ENCODE measurements around the gene DNAH8.

DNAH8 gene

DNA sequence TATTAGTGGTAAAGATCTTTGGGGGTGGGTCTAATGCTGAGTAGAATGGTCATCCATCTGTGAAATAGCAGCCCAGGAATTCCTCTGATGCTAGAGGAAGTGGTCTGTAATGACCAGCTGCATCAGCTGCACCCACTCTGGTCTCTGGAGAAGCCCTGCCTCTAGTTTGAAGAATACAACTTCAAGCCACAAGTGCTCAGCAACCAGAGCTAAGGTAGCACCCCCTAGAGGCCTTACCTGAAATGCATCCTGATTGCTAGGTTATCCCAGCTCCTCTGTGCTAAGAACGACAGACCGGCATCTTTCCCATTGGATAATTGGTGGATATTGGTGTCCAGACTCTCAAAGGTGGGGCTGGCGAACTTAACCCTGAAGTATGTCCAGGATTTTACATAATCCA, 58.2 kb downstream of the DNAH8 start:
- no peak for DNase-seq (ENCODE audit: low read depth)
- H3K4me3 ChIP-seq (ENCODE audit: low read length): no peak overlapping the region
- TF ChIP-seq, protein P1, sequence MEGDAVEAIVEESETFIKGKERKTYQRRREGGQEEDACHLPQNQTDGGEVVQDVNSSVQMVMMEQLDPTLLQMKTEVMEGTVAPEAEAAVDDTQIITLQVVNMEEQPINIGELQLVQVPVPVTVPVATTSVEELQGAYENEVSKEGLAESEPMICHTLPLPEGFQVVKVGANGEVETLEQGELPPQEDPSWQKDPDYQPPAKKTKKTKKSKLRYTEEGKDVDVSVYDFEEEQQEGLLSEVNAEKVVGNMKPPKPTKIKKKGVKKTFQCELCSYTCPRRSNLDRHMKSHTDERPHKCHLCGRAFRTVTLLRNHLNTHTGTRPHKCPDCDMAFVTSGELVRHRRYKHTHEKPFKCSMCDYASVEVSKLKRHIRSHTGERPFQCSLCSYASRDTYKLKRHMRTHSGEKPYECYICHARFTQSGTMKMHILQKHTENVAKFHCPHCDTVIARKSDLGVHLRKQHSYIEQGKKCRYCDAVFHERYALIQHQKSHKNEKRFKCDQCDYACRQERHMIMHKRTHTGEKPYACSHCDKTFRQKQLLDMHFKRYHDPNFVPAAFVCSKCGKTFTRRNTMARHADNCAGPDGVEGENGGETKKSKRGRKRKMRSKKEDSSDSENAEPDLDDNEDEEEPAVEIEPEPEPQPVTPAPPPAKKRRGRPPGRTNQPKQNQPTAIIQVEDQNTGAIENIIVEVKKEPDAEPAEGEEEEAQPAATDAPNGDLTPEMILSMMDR (conservative IDR thresholded peaks at IDR 0.05; ENCODE audit: low read length): peak; percentile 17; the same call in 1 of the 2 replicates

DNA sequence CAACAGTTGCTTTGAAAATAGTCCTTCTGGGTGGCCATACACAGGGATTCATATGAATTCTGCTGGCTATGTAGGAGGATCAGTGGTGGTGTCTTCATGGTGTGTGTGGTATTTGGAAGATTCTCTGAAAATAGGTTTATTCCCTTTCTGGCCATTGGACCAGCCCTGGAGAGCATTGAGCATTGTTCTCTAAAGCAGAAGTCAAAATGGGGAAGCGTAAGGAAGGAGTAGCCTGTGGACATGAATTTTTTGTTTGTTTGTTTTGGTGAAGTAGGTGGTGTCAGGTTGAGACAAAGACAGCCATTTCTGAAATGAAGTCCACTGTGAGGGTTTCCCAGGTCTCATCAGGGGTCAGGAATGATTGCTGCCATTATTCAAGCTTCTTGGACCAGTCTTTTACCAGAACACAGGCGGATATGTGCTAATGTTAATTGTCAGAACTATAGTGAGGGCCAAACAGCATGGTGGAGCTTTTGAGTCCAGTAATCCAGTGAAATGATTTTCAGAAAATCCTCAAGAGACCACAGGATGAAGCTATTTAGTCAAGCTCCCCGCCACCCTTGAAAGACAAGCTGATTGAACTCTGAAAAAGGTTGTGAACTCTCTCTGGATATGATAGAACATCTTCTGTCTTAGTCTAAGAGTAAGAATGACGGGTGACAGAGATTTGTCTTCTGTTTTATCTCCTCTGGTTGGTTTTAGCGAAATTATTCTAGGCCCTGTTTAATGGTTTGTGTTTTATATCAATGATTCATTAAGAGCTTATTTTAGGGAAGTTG, 60.0 kb downstream of the DNAH8 start:
- TF ChIP-seq, protein P1 (conservative IDR thresholded peaks at IDR 0.05; ENCODE audit: low read length): no peak

DNA sequence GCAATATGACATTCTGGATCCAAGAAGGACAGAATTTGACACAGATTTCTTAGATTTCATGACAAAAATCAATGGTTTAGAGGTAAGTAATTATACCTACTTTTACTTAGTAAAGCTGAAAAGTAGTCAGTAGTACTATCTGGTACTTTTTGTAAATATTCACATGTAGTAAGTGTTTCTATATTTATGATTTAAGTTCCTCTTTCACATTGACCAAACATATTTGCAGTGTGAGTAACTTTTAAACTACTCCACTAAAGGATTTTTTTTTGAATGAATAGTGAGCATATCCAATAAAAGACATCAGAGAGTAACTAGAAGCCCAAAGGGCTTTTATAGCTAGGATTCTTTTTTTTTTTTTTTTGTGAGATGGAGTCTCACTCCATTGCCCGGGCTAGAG, 60.8 kb downstream of the DNAH8 start:
- TF ChIP-seq, protein P1 (conservative IDR thresholded peaks at IDR 0.05; ENCODE audit: low read length): no peak
- DNase-seq (ENCODE audit: low read depth): no peak

More for the DNA sequence above, 60.0 kb downstream of the DNAH8 start:
- no peak for DNase-seq (ENCODE audit: low read depth)
- H3K4me3 ChIP-seq (ENCODE audit: low read length): no peak overlapping the region

DNA sequence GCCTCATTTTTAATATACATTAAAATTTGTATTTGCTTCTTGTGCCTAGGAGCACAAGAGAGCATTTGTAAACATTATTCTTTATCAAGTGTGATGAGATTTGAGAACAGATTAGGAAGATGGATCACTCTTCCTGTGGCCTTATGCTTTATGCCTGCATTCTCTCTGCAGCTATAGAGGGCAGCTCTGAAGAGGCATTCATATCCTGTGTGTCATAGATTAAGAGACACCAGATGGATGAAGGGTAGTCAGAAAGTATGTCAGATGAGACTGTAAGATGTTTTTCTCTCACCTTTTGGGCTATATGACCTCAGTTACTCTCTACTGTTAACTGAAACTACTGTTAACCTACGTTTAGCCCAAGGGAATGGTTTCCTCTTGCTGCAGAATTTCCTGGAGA, 61.4 kb downstream of the DNAH8 start:
- peak; percentile 4 for DNase-seq (ENCODE audit: low read depth)
- H3K4me3 ChIP-seq (ENCODE audit: low read length): no peak overlapping the region
- TF ChIP-seq, protein P1 (conservative IDR thresholded peaks at IDR 0.05; ENCODE audit: low read length): no peak

More for the DNA sequence above, 60.8 kb downstream of the DNAH8 start:
- no peak overlapping the region for H3K4me3 ChIP-seq (ENCODE audit: low read length)

DNA sequence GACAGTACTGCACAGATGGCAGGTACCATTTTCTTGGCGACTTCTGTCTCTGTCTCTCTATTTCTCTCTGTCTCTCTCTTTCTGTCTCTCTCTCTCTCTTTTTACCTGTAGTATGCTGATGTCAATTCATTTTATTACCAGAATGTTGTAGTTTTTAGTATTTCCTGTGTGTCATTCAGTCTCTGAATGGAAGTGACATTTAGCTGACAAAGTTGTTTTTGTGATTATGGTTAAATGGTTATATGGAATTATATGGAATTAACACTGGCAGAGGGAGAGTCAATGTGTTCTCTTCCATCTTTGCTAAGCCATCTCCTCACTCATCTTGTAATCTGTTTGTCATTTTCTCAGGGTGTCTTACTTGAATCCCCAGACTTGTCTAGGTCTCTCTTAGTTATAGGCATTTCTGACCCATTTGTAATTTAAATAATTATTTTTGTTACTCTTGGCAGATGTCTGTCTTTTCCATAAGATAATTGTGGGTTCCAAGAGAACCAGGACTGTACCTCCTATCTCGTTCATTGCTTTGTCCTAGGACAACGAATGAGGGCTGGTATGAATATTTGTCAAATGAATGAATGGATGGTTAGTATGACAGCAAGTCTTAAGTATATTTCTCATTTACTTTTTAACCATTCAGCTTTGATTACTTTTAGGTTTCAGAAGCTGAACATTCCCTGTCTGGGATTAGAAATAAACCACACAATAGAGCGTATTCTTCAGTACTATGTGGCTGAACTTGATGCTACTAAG, 64.4 kb downstream of the DNAH8 start:
- TF ChIP-seq, protein P1 (conservative IDR thresholded peaks at IDR 0.05; ENCODE audit: low read length): no peak
- DNase-seq (ENCODE audit: low read depth): no peak
- H3K4me3 ChIP-seq (ENCODE audit: low read length): no peak overlapping the region

DNA sequence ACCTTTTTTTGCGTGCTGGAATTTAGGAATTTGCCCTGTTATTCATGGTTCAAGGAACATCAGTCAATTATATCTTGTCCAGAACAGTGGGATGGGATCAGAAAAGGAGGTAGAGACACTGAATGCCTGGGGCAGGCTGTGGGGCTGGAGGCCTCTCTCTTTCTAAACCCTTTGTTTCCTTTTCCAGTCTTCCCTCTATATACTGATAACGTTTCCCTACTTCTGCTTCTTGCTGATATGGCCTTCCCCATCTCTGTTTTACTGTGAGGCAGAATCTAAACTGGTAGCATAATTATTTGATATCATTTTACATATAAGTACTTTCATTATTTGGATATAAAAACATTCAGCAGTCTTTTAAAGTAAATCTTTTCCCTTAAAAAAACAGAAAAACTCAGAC, 67.5 kb downstream of the DNAH8 start:
- no peak overlapping the region for H3K4me3 ChIP-seq (ENCODE audit: low read length)
- TF ChIP-seq, protein P1 (conservative IDR thresholded peaks at IDR 0.05; ENCODE audit: low read length): no peak
- no peak for DNase-seq (ENCODE audit: low read depth)
